ENCODE data around the gene QPCTL.
"Not testable (repeated sequence)": the region's sequence is repeated elsewhere in the genome, so short reads cannot be mapped to it uniquely, and the experiment has no call there.

The QPCTL gene

GRCh38 chr19:45676851-45677263, 15.6 kb upstream of the QPCTL start:
- no peak for TF ChIP-seq CTCF (IDR thresholded peaks at IDR 0.05; ENCODE audit: insufficient read depth, low read depth, low read length, missing control alignments)
- DNase-seq (ENCODE audit: low read depth), result no peak
- peak overlapping the region; percentile 44 for H3K4me3 ChIP-seq (ENCODE audit: low read length)

- peak overlapping the region; percentile 44 for H3K4me3 ChIP-seq (ENCODE audit: low read length)
- DNase-seq (ENCODE audit: low read depth), result peak; percentile 99
- peak; percentile 42 for TF ChIP-seq CTCF (IDR thresholded peaks at IDR 0.05; ENCODE audit: insufficient read depth, low read depth, low read length, missing control alignments)
Measured at GRCh38 chr19:45677351-45678230, 14.9 kb upstream of the QPCTL start.

- peak overlapping the region; percentile 27 for H3K4me3 ChIP-seq (ENCODE audit: low read length)
- peak; percentile 88 for DNase-seq (ENCODE audit: low read depth)
- TF ChIP-seq CTCF (IDR thresholded peaks at IDR 0.05; ENCODE audit: insufficient read depth, low read depth, low read length, missing control alignments), result peak; percentile 63
Measured at GRCh38 chr19:45681391-45682015, 11.0 kb upstream of the QPCTL start.

- no peak overlapping the region for H3K4me3 ChIP-seq (ENCODE audit: low read length)
- no peak for TF ChIP-seq CTCF (IDR thresholded peaks at IDR 0.05; ENCODE audit: insufficient read depth, low read depth, low read length, missing control alignments)
- DNase-seq (ENCODE audit: low read depth), result no peak
Measured at GRCh38 chr19:45682117-45682516, 10.3 kb upstream of the QPCTL start.

GRCh38 chr19:45682908-45683307, 9.6 kb upstream of the QPCTL start:
- H3K4me3 ChIP-seq (ENCODE audit: low read length), result no peak overlapping the region
- no peak for DNase-seq (ENCODE audit: low read depth)
- no peak for TF ChIP-seq CTCF (IDR thresholded peaks at IDR 0.05; ENCODE audit: insufficient read depth, low read depth, low read length, missing control alignments)

GRCh38 chr19:45685045-45685444, 7.4 kb upstream of the QPCTL start:
- H3K4me3 ChIP-seq (ENCODE audit: low read length); DNase-seq (ENCODE audit: low read depth): not testable (repeated sequence)

- no peak overlapping the region for H3K4me3 ChIP-seq (ENCODE audit: low read length)
- DNase-seq (ENCODE audit: low read depth), result no peak
Measured at GRCh38 chr19:45687599-45687998, 4.9 kb upstream of the QPCTL start.

More at GRCh38 chr19:45687599-45687998, 4.9 kb upstream of the QPCTL start:
- TF ChIP-seq CTCF (IDR thresholded peaks at IDR 0.05; ENCODE audit: insufficient read depth, low read depth, low read length, missing control alignments), result no peak
